Measurements from ENCODE around the gene DYTN. TPM values are rescaled to one million over a fixed set of nuclear protein-coding genes. Genes with fewer than 3 reads are reported as not detected.
"Not testable (repeated sequence)": the region's sequence is repeated elsewhere in the genome, so short reads cannot be mapped to it uniquely, and the experiment has no call there.

The DYTN gene
- total and polyA plus RNA-seq, 8 donors = not detected

GRCh38 chr2:206728277-206729199, 10.3 kb upstream of the DYTN start:
- FAIRE-seq (no peak), DNase-seq (no peak), ATAC-seq (no peak)
- intact Hi-C loops (cut with DNase I) = no loop called here
- H3K27me3 ChIP-seq = no peaks in the 10 kb centered on the region
- no peak for TF ChIP-seq CTCF (IDR thresholded peaks at IDR 0.05)
- no peaks in the 10 kb centered on the region for H3K36me3 ChIP-seq
- H3K4me3 ChIP-seq = no peak overlapping the region
- WGBS, 2 donors = 59 to 70% methylated on average over 7 of the region's 7 CpGs
- no peak overlapping the region for H3K27ac ChIP-seq
- H3K9me3 ChIP-seq = no peaks in the 10 kb centered on the region
- H3K4me1 ChIP-seq = no peaks in the 10 kb centered on the region

GRCh38 chr2:206727287-206727686, 9.1 kb upstream of the DYTN start:
- no peak for FAIRE-seq
- Histone ChIP-seq H3K27ac (no peak overlapping the region), H3K27me3 (no peaks in the 10 kb centered on the region), H3K36me3 (no peaks in the 10 kb centered on the region), H3K9me3 (no peaks in the 10 kb centered on the region), H3K4me3 (no peak overlapping the region), H3K4me1 (no peaks in the 10 kb centered on the region)
- WGBS, 2 donors = 64 to 83% methylated on average over 2 of the region's 2 CpGs
- no peak for DNase-seq
- TF ChIP-seq CTCF (IDR thresholded peaks at IDR 0.05) = no peak
- no peak for ATAC-seq
- intact Hi-C loops (cut with DNase I) = no loop called here

- no peak for TF ChIP-seq CTCF (IDR thresholded peaks at IDR 0.05)
- H3K36me3 ChIP-seq = no peaks in the 10 kb centered on the region
- intact Hi-C loops (cut with DNase I) = no loop called here
- no peaks in the 10 kb centered on the region for H3K9me3 ChIP-seq
- no peaks in the 10 kb centered on the region for H3K27me3 ChIP-seq
- H3K27ac ChIP-seq = no peak overlapping the region
- FAIRE-seq (no peak), DNase-seq (no peak), ATAC-seq (no peak)
- no peak overlapping the region for H3K4me3 ChIP-seq
- H3K4me1 ChIP-seq = no peaks in the 10 kb centered on the region
- 70 to 83% methylated on average over 1 of the region's 1 CpG for WGBS, 2 donors
These were observed 5.1 kb upstream of the DYTN start for GRCh38 chr2:206723288-206723687.

GRCh38 chr2:206721256-206721920, 3.2 kb upstream of the DYTN start:
- TF ChIP-seq CTCF (IDR thresholded peaks at IDR 0.05) = no peak
- no peaks in the 10 kb centered on the region for H3K9me3 ChIP-seq
- no peaks in the 10 kb centered on the region for H3K4me1 ChIP-seq
- intact Hi-C loops (cut with DNase I) = no loop called here
- H3K27ac ChIP-seq = no peak overlapping the region
- DNase-seq (no peak), FAIRE-seq (no peak), ATAC-seq (no peak)
- H3K4me3 ChIP-seq = no peak overlapping the region
- H3K27me3 ChIP-seq = no peaks in the 10 kb centered on the region
- 64 to 74% methylated on average over 4 of the region's 4 CpGs for WGBS, 2 donors
- no peaks in the 10 kb centered on the region for H3K36me3 ChIP-seq

GRCh38 chr2:206716623-206717022, 1.6 kb downstream of the DYTN start:
- no peak for ATAC-seq
- no peaks in the 10 kb centered on the region for H3K9me3 ChIP-seq
- H3K27ac ChIP-seq = no peak overlapping the region
- H3K36me3 ChIP-seq = no peaks in the 10 kb centered on the region
- H3K4me1 ChIP-seq = no peaks in the 10 kb centered on the region
- no peak for FAIRE-seq
- 63 to 66% methylated on average over 3 of the region's 3 CpGs for WGBS, 2 donors
- no peak overlapping the region for H3K4me3 ChIP-seq
- H3K27me3 ChIP-seq = no peaks in the 10 kb centered on the region
- TF ChIP-seq CTCF (IDR thresholded peaks at IDR 0.05) = no peak
- DNase-seq = no peak
- intact Hi-C loops (cut with DNase I) = no loop called here

GRCh38 chr2:206715183-206715582, 3.0 kb downstream of the DYTN start:
- H3K27ac ChIP-seq; H3K4me3 ChIP-seq; H3K4me1 ChIP-seq; H3K27me3 ChIP-seq; H3K36me3 ChIP-seq; FAIRE-seq; ATAC-seq; intact Hi-C loops (cut with DNase I); H3K9me3 ChIP-seq; DNase-seq: not testable (repeated sequence)
- 27 to 39% methylated on average over 4 of the region's 4 CpGs for WGBS, 2 donors

Data from pancreas (tissue), 10 donors.